Epidermal melanocyte (primary cell): Measurements from ENCODE around the gene DOC2A.

Source experiments
- DNase-seq: peaks from one replicate; pipeline ENCODE4 v3.0.0; 2011; ENCODE audit warnings: low spot score; ENCODE audit not compliant: insufficient read length

DOC2A gene

GRCh38 chr16:30005341-30006094 lies 5.3 kb downstream of the DOC2A start:
- peak; percentile 83 for DNase-seq

DNA sequence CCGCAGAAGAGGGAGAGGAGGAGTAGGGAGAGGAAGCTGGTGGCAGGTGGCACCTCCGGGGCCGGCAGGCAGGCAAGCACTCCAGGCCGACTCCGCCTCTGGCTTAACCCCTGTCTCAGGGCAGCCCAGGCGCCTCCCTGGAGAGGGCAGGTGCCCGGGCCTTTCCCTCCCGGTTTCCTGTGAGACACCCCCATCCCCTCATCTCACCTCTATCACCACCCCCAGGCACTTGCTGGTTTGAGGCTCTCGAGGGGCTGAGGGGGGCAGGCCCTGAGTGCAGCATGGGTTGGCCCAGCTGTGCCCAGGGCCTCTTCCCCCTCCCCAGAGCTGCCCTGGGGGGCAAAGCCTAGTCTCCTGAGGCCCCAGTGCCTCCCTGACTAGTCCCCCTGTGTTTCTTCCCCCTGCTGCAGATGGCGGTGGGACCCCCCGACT lies 6.0 kb downstream of the DOC2A start:
- no peak for DNase-seq

- no peak for DNase-seq
These were observed 6.4 kb downstream of the DOC2A start for GRCh38 chr16:30004424-30004776.

GRCh38 chr16:30003670-30004423 lies 7.0 kb downstream of the DOC2A start:
- DNase-seq: no peak

DNA sequence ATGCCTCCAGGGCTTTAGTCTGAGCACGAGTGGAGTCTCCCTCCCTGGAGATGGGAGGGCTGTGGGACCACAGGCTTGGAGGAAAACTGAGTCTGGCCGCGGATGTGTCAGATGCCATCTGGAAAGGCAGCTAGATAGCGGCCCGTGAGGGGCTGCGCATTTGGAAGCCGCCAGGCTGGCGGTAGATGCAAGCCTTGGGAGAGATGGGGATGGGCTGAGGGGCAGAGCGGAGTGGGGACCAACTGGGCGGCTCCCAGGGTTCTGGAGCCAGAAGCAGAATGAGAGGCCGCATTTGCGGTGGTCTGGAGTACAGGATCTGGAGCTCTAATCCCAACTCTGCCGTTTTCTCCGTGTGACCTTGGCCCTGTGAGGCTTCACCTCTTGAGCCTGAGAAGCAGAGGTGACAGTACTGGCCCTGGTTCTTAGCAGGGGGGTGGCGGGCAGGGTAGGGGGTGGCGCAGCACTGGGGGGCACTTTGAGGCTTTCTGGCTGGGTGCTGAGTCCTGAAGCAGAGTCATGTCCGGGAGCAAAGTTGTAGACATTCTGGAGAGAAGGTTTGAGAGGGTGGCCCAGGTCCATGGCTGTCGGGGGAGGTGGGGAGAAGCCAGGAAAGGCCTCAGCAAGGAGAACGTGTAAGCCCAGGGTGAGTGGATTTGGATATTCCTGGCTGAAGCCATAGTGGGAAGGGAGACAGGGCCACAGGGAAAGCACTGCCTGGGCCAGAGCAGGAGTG lies 8.0 kb downstream of the DOC2A start:
- DNase-seq: no peak

- no peak for DNase-seq
These were observed 9.8 kb downstream of the DOC2A start for GRCh38 chr16:30000735-30001631.

GRCh38 chr16:29999605-30000004 lies 11.2 kb downstream of the DOC2A start:
- DNase-seq: no peak

- DNase-seq: no peak
These were observed 14.0 kb downstream of the DOC2A start for GRCh38 chr16:29996766-29997250.

GRCh38 chr16:29995911-29996765 lies 14.7 kb downstream of the DOC2A start, which contains the start of gene INO80E:
Gene INO80E, plus strand, starts transcription at chr16:29996241. Its CDS starts 70 bp downstream, at chr16:29996311.
- DNase-seq: peak; percentile 98

DNA sequence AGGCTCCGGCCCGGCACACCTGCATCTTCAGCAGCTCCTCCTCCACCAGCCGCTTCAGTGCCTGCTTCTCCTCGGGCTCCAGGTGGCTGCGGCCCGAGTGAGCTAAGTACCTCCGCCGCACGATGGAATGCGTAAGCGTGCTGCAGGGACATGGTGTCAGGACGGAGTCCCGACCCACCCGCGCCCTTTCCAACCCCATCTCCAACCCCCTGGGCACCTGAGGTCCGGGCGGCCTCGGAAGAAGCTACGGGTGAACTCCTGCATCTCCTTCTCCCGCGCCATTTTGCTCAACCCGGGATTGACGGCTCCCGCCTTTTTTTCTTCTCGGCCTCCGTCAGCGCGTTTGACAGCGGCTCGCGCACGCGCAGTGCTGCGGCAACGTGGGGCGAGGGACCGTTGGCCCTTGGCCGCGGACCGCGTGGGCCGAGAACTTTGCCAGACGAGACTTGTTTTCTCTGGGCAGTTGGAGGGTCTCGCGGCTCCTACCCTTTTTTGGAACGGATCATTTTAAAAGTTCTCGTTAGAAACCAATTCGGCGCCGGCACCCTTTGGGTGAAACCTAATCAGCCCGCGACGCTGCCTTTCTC lies 15.4 kb downstream of the DOC2A start, which contains the start of gene HIRIP3:
Gene HIRIP3, minus strand, starts transcription at position 294 of the 587 bp plus-strand sequence. Its CDS starts 12 bp downstream, at position 282.
- peak; percentile 94 for DNase-seq

- no peak for DNase-seq
These were observed 16.1 kb downstream of the DOC2A start for GRCh38 chr16:29994600-29995323.

DNA sequence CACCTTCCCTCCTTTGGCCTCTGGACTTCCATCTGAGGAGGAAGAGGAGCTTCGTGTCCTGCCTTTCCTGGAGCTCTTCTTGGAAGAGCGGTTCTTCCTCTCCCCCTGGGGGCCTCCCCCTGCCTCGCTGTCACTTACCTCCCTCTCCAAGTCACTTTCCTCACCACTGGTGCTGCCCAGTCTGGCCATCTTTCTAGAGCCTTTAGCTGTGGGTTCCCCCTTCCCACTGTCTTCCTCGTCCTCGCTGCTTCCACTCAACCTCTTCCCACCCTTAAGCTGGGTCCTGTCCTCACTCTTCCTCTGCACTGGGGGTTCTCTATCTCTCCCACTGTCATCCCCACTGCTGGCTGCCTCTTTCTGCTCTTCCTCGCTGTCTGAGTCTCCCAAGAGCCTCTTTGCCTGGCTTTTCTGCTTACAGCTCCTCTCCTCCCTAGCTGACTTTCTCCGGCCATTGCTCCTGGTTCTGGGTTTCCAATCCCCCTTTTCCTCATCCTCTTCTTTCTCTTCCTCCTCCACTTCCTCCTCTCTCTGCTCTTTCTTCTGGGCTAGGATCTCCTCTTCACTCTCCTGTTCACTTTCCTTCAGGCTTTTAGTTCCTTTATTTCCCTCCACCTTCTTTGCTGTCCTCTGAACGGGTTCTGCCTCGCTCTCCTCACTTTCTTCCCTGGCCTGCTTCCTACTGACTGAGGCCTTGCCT lies 16.8 kb downstream of the DOC2A start:
- DNase-seq: no peak

GRCh38 chr16:29993191-29993902 lies 17.5 kb downstream of the DOC2A start:
- no peak for DNase-seq

DNA sequence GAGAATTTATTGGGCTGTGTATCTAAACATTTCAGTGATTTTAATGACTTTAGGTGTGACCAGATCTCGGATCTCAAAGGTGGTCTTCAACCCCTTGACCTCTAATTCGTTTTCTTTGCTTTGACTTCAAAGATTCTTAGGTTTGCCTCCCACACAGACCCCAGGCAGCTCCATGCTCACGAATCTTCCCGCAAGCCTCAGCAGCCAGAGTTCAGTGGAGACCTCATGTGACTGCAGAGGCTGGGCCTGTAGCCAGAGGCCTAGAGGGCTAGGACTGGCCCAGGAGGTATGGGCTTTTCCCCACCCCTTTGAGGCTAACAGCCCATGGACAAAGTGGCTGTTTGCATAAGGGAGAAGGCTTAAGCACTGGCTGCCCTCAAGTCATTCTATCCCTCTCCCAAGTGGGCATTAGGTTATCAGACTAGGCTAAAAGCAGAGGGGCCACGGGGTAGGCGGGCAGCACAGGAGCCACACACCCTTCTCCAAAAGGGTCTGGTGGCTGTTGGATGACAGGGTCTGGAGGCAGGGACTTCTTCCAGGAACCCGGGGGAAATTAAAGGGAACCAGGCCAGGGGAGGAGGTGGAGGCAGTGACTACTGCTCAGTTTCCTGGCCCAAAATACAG lies 18.4 kb downstream of the DOC2A start:
- peak; percentile 56 for DNase-seq

- DNase-seq: no peak
These were observed 19.3 kb downstream of the DOC2A start for GRCh38 chr16:29991571-29991904.

GRCh38 chr16:29990883-29991570 lies 19.8 kb downstream of the DOC2A start:
- DNase-seq: no peak

DNA sequence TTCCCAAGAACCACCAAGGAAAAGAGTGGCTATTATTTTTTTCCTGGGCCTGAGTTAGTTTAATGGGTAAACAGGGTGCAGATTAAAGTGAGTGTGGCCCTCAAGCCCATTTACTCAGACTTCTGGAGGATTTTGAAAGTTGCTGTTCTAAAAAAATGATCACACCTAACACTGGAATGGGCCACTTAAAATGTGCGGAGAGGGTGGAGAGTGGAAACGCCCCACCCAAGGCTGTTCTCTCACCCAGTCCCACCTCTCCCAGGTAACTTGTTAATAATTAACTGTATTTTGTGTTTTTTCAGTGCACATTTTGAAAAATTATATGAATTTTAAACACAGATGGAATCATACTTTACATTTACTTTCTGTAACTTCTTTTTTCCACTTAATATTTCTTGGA lies 20.8 kb downstream of the DOC2A start:
- no peak for DNase-seq
